GM12873 (cell line): Measurements from ENCODE around the gene IL36B.

Source experiments
- CTCF ChIP-seq: IDR thresholded peaks from 2 replicates; pipeline ENCODE4 v1.5.1; 2012; ENCODE audit warnings: low read depth, mild to moderate bottlenecking, moderate library complexity, low read length, control low read depth; ENCODE audit not compliant: insufficient read depth; ENCODE audit errors: missing control alignments

IL36B gene

GRCh38 chr2:113013336-113013661 lies 39.4 kb downstream of the IL36B start:
- TF ChIP-seq CTCF: no peak

GRCh38 chr2:113012436-113013335 lies 40.0 kb downstream of the IL36B start:
- TF ChIP-seq CTCF: no peak

GRCh38 chr2:113011108-113011507 lies 41.6 kb downstream of the IL36B start:
- TF ChIP-seq CTCF: no peak

GRCh38 chr2:113010088-113010487 lies 42.6 kb downstream of the IL36B start:
- no peak for TF ChIP-seq CTCF

GRCh38 chr2:113009622-113010021 lies 43.0 kb downstream of the IL36B start:
- TF ChIP-seq CTCF: no peak

GRCh38 chr2:113007250-113007649 lies 45.4 kb downstream of the IL36B start:
- TF ChIP-seq CTCF: no peak

GRCh38 chr2:113005030-113005509 lies 47.6 kb downstream of the IL36B start, which contains the start of gene IL36A:
Gene IL36A (plus strand): TSS chr2:113005459. CDS start chr2:113005872, 413 bp downstream.
- TF ChIP-seq CTCF: no peak
